GM18502 (cell line): ENCODE results near the gene PGAP6.
"Not testable (repeated sequence)": the region's sequence is repeated elsewhere in the genome, so short reads cannot be mapped to it uniquely, and the experiment has no call there.

Experiments
- ATAC-seq: cut with Tn5 transposase; IDR thresholded peaks from one replicate; pipeline ENCODE4 v1.9.1; 2021; ENCODE audit warnings: mild to moderate bottlenecking; ENCODE audit not compliant: unreplicated experiment, poor library complexity

The PGAP6 gene

DNA sequence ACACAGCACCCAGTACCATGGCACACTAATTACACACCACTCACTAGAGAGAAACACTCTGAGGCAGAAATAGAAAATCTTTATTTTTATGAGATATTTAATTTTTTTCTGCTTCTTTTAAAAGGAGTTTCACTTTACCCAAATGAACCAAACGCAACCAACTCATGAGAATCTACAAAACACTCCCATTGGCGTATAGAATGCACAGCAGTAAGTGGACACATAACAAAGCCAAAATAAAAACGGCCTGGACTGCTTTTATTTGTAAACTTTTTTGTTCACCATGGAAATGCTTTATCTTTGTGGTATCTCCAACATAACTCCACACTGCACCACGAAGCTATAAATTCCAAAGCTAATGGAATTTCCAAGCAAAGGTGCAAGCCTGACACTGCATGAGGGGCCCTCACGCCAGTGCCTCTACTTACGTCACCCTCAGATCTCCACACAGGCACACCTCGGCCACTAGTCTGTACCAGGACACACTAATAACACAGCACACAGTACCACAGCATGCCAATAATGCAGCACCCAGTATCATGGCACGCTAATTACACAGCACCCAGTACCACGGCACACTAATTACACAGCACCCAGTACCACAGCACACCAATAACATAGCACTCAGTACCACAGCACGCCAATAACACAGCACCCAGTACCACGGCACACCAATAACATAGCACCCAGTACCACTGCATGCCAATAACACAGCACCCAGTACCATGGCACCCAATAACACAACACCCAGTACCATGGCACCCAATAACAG, 46.7 kb downstream of the PGAP6 start:
- not testable (repeated sequence) for ATAC-seq

DNA sequence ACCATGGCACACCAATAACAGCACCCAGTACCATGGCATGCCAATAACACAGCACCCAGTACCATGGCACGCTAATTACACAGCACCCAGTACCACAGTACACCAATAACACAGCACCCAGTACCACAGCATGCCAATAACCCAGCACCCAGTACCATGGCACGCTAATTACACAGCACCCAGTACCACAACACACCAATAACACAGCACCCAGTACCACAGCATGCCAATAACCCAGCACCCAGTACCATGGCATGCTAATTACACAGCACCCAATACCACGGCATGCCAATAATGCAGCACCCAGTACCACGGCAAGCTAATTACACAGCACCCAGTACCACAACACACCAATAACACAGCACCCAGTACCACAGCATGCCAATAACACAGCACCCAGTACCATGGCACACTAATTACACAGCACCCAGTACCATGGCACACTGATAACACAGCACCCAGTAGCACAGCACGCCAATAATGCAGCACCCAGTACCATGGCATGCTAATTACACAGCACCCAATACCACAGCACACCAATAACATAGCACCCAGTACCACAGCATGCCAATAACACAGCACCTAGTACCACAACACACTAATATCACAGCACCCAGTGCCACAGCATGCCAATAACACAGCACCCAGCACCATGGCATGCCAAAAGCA, 47.5 kb downstream of the PGAP6 start:
- ATAC-seq: not testable (repeated sequence)

DNA sequence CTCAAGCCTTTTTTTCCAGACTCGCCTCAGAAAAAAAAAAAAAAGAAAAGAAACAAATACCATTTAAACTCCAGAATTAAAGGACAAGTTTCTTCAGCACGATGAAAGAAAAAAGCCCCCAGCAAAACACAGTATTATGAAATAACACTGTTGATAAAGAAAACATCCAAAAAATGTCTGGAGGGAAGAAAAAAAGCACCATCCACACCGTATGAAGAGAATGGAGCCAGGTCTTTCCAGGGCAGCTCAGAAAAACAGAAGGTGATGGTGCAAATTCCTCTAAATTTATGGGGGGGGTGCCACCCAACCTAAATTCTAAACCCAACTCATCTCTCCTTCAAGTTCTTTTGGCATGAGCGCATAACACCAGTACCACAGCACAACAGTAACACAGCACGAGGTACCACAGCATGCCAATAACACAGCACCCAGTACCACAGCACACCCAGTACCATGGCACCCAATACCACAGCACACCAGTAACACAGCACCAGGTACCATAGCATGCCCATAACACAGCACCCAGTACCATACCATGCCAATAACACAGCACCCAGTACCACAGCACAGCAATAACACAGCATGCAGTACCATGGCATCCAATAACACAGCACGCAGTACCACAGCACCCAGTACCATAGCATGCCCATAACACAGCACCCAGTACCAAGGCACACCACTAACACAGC, 48.2 kb downstream of the PGAP6 start:
- no peak for ATAC-seq

DNA sequence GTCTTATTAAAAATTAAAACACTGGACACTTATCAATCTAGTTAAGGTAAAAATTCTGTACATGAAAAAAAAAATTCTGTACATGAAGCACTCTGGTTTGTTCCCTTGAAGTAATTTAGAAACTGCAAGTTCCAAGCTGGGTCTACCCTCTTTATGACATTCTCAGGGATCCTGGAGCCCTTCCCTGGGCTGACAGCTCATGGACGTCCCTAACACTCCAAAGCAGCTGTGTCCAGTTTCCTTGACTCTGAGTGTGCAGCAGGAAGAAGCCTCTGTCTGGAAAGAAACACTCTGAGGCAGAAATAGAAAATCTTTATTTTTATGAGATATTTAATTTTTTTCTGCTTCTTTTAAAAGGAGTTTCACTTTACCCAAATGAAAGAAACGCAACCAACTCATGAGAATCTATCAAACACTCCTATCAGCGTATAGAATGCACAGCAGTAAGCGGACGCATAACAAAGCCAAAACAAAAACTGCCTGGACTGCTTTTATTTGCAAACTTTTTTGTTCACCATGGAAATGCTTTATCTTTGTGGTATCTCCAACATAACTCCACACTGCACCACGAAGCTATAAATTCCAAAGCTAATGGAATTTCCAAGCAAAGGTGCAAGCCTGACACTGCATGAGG, 50.5 kb downstream of the PGAP6 start:
- ATAC-seq: not testable (repeated sequence)

DNA sequence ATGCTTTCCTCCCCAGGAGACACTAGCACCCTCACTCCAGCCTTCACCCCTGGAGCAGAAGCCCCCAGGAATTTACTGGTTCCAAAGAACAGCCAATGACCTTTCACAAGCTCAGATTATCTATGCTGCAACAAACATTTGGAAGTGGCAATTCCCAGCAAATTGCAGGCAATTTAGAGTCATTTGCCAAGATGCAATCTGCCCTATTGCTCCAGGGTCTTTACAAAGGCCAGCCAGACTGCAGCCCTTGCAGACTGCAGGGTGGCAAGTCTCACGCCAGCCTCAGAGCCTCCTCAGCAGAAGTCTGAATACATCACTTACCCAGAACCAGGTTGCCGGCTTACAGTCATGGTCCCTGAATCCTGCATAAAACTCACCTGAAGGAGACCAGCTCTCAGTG, 51.0 kb downstream of the PGAP6 start:
- no peak for ATAC-seq

DNA sequence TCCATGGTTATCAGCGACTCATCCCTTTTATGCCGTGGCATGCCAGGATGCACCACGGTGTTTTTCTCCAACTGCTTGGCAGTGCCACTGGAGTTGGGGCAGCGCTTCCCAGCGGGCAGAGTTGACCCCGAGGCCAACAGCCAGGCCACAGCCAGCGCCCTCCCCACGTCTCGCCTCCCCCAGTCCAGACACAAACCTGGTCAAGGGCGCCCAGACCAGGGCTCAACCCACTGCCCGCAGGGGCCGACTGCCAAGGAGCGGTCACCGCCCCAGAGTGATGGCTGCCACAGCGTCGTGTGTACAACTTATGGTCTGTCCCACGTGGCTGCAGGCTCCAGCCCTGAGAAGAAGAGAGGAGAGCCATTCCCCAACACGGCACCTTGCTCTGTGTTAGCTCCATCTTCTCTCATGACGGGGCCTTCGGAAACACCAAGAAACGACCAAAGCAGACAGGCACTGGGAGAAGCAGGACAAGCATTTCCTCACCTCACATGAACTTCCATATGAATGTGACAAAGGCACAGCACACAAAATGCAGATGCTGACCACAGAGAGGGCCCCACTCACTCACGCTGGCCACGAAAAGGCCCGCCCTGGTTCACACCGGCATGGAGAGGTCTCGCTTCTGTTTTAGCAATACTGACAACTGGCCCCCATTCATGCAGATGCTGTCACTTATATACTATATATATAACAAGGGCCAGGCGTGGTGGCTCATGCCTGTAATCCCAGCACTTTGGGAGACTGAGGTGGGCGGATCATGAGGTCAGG, 56.2 kb downstream of the PGAP6 start:
- no peak for ATAC-seq

DNA sequence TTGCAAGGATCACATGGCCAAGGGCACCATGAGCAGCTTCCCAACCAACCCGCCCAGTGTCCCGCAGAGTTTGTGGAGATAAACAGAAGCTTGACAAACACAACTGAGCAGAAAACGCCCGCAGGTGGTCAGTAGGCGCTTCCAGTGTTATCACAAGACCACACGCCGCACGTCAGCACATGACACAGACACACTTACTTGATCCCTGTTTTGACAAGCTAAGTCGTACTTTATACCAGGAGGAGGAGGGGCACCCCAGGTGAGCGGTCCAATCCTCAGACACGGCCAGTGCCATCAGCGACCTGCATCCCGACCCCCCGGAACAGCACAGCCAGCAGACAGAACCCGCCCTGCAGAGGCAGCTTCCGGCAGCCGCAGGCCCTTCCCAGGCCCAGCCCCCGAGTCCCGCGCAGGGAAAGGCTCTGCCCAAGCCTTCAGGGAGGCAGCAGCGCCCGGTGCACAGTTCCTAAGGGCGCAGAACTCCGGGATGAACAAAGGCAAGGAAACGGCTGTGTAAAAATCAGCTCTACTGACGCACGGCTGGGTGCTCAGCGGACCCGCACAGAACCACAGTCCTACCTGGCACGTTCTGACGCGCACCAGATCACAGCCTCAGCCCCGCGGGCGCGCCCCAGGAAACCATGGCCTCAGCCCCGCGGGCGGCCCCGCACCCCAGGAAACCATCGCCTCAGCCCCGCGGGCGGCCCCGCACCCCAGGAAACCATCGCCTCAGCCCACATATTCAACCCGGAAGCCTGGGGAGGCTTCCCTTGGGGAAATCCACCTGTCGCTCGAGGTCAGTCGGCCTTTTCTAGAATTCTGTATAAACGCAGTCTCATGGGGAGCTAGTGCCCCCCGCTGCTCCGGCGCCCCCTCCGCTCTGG, 57.1 kb downstream of the PGAP6 start:
- peak; percentile 62 for ATAC-seq

DNA sequence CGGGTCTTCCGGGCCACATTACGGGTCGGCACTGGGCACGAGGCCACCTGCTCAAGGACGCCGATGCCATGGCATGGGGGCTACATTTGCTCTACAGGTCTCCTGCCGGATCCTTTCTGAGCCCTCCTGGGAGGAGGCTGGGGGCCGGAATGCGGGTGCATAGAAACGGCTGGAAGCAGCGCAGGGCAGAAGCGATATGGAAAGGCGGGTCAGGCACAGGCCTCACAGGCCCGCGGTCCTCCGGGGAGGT, 57.7 kb downstream of the PGAP6 start:
- ATAC-seq: no peak

DNA sequence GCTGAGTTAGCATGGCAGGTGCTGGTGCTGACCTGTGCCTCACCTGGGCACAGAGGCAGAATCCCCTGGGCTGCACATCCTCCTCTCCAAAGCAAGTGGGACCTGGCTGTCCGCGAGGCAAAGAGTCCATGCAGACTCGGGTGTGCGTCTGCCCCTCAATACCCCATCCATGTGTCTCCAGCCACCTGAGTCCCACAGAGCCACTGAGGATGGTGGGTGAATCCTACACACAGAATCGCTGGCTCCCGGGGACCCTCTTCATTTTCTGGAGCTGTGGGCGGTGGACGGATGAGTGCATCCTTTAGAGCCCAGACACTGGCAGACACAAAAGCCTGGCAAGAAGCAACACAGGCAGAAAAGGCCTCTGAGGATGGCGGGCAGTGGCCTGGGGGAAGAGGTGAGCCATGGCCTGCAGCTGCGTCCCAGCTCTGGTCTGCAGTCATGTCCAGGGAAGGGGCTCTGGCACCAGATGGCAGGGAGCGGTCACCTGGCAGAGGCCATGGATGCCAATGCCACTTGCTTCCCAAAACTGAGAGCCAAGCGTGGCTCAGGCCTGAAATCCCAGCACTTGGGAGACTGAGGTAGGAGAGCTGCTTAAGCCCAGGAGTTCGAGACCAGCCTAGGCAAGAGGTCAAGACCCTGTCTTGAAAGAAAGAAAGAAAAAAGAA, 59.2 kb downstream of the PGAP6 start:
- no peak for ATAC-seq

DNA sequence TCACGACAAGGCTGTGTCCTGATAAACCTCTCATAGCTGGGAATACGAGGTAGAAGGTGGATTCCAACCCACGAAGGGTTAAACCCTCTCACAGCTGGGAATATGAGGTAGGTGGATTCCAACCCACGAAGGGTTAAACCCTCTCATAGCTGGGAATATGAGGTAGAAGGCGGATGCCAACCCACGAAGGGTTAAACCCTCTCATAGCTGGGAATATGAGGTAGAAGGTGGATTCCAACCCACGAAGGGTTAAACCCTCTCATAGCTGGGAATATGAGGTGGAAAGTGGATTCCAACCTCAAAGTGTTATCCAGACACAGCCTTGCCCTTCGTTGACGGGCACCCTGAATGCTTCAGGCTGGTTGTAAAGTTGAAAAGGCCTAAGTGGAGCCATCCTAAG, 60.2 kb downstream of the PGAP6 start:
- ATAC-seq: no peak
